SK-N-SH treated with all-trans-retinoic acid at 6 μM for 48 hours (cell line): ENCODE data around the gene YOD1.

ENCODE experiments used
- ATAC-seq: fragments of 200-7000 bp; cut with Tn5 transposase; 3 replicates; pipeline ENCODE4 v1.9.1; 2020; ENCODE audit warnings: mild to moderate bottlenecking, moderate library complexity
- ARNTL ChIP-seq: fragments of 450-650 bp; formaldehyde crosslinking; IDR thresholded peaks from 2 replicates; pipeline ENCODE4 v1.5.0; 2020; ENCODE audit warnings: low read depth, mild to moderate bottlenecking, moderate library complexity, borderline replicate concordance
- BACH2 ChIP-seq: fragments of 250-450 bp; sonication (Bioruptor Pico); IDR thresholded peaks from 2 replicates; pipeline ENCODE4 v1.9.0; 2021; ENCODE audit warnings: mild to moderate bottlenecking, borderline replicate concordance
- CSDC2 ChIP-seq: fragments of 250-450 bp; sonication (Bioruptor Pico); IDR thresholded peaks from 2 replicates; pipeline ENCODE4 v1.5.0; 2020; ENCODE audit warnings: mild to moderate bottlenecking, moderate library complexity
- ESRRG ChIP-seq: fragments of 250-450 bp; sonication (Bioruptor Pico); IDR thresholded peaks from 2 replicates; pipeline ENCODE4 v1.6.1; 2021; ENCODE audit warnings: mild to moderate bottlenecking
- GLIS3 ChIP-seq: fragments of 250-450 bp; sonication (Bioruptor Pico); IDR thresholded peaks from 2 replicates; pipeline ENCODE4 v1.5.0; 2020; ENCODE audit warnings: mild to moderate bottlenecking, moderate library complexity
- ISL1 ChIP-seq: fragments of 250-450 bp; sonication (Bioruptor Pico); IDR thresholded peaks from 2 replicates; pipeline ENCODE4 v2.1.2; 2022; ENCODE audit warnings: mild to moderate bottlenecking, moderate library complexity
- OSR1 ChIP-seq: fragments of 250-450 bp; sonication (Bioruptor Pico); IDR thresholded peaks from 2 replicates; pipeline ENCODE4 v1.8.0; 2022; ENCODE audit warnings: moderate library complexity, mild to moderate bottlenecking, inconsistent platforms
- PPARA ChIP-seq: fragments of 250-450 bp; sonication (Bioruptor Pico); IDR thresholded peaks from 2 replicates; pipeline ENCODE4 v1.5.0; 2020; ENCODE audit warnings: mild to moderate bottlenecking, borderline replicate concordance
- RARB ChIP-seq: fragments of 250-450 bp; sonication (Bioruptor Pico); IDR thresholded peaks from 2 replicates; pipeline ENCODE4 v1.8.0; 2021; ENCODE audit warnings: mild to moderate bottlenecking, moderate library complexity
- SNAI2 ChIP-seq: fragments of 250-450 bp; sonication (Bioruptor Pico); IDR thresholded peaks from 2 replicates; pipeline ENCODE4 v1.5.0; 2020; ENCODE audit warnings: mild to moderate bottlenecking, moderate library complexity
- TCF4 ChIP-seq: fragments of 250-450 bp; sonication (Bioruptor Pico); IDR thresholded peaks from 2 replicates; pipeline ENCODE4 v1.8.0; 2021; ENCODE audit warnings: mild to moderate bottlenecking, moderate library complexity, borderline replicate concordance
- TOX ChIP-seq: fragments of 250-450 bp; sonication (Bioruptor Pico); IDR thresholded peaks from 2 replicates; pipeline ENCODE4 v1.8.0; 2021; ENCODE audit warnings: mild to moderate bottlenecking, moderate library complexity, borderline replicate concordance
- ZC3H10 ChIP-seq: fragments of 250-450 bp; sonication (Bioruptor Pico); IDR thresholded peaks from 2 replicates; pipeline ENCODE4 v1.5.1; 2021; ENCODE audit warnings: mild to moderate bottlenecking, moderate library complexity
- ZFP3 ChIP-seq: fragments of 250-450 bp; sonication (Bioruptor Pico); IDR thresholded peaks from 2 replicates; pipeline ENCODE4 v1.5.0; 2020; ENCODE audit warnings: mild to moderate bottlenecking, moderate library complexity
- ZFP30 ChIP-seq: fragments of 450-650 bp; formaldehyde crosslinking; IDR thresholded peaks from 2 replicates; pipeline ENCODE4 v1.5.0; 2022; ENCODE audit warnings: mild to moderate bottlenecking, moderate library complexity
- ZNF565 ChIP-seq: fragments of 450-650 bp; formaldehyde crosslinking; conservative IDR thresholded peaks from 2 replicates; pipeline ENCODE4 v1.5.0; 2020; ENCODE audit warnings: low read depth, mild to moderate bottlenecking, moderate library complexity
- ZNF70 ChIP-seq: fragments of 450-650 bp; formaldehyde crosslinking; IDR thresholded peaks from 2 replicates; pipeline ENCODE4 v1.5.0; 2020; ENCODE audit warnings: mild to moderate bottlenecking, moderate library complexity
- ZNF8 ChIP-seq: fragments of 450-650 bp; formaldehyde crosslinking; IDR thresholded peaks from 2 replicates; pipeline ENCODE4 v1.5.0; 2020; ENCODE audit warnings: mild to moderate bottlenecking, moderate library complexity
- TF ChIP-seq, protein P1 (sequence below): fragments of 250-450 bp; sonication (Bioruptor Pico); IDR thresholded peaks from 2 replicates; pipeline ENCODE4 v1.5.1; 2020; ENCODE audit warnings: low read depth, mild to moderate bottlenecking, moderate library complexity
- TF ChIP-seq, protein P2 (sequence below): fragments of 250-450 bp; sonication (Bioruptor Pico); IDR thresholded peaks from 2 replicates; pipeline ENCODE4 v1.5.0; 2020; ENCODE audit warnings: mild to moderate bottlenecking, moderate library complexity
- TF ChIP-seq, protein P3 (sequence below): fragments of 250-450 bp; sonication (Bioruptor Pico); IDR thresholded peaks from 2 replicates; pipeline ENCODE4 v1.8.0; 2020; ENCODE audit warnings: mild to moderate bottlenecking, moderate library complexity, borderline replicate concordance
- TF ChIP-seq, protein P4 (sequence below): fragments of 250-450 bp; sonication (Bioruptor Pico); IDR thresholded peaks from 2 replicates; pipeline ENCODE4 v1.8.0; 2021; ENCODE audit warnings: low read depth, mild to moderate bottlenecking, moderate library complexity, borderline replicate concordance
- TF ChIP-seq, protein P5 (sequence below): fragments of 250-450 bp; sonication (Bioruptor Pico); IDR thresholded peaks from 2 replicates; pipeline ENCODE4 v1.5.1; 2021; ENCODE audit warnings: mild to moderate bottlenecking, moderate library complexity

Gene YOD1

DNA sequence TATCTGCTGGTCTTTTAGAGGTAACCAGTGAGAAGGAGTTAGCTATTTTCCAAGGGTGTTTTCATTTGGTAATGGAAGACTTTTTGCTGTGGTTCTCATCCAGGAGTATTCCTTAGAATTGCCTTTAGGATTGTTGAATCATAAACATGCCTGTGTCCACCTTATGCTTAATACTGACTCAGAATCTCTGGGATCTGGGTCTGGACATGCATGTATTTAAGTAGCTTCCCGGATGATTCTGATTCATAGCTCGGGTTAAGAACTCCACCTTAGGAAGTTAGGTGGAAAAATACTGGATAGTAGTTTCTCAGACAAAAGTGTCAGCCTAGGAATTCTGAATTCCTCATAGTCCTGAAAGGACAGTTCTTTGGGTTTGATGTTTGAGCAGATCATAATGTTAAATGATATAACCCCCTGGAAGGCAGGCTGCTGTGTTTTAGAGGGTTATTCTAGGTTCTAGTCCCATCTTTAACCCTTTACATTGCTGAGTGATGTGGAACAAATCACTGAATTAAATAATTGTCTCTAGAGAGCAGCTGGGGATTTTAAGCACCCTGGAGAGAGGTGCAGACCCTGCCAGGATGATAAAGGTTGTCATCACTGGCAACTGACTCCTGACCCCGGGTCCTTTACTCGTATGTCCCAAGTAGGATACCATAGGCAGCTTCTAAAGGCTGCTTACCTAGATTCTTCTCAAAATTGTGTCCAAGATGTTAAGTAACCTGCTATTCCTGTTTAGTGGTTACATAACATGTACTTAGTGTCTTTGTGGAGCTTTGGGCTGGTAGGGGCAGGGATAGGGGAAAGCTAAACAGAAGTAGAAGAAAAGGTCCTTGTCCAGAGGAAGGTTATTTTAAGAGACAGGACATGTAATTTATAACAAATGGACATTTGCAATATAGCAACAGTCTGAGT is 23.2 kb upstream of the YOD1 start:
- TF ChIP-seq, protein P1, sequence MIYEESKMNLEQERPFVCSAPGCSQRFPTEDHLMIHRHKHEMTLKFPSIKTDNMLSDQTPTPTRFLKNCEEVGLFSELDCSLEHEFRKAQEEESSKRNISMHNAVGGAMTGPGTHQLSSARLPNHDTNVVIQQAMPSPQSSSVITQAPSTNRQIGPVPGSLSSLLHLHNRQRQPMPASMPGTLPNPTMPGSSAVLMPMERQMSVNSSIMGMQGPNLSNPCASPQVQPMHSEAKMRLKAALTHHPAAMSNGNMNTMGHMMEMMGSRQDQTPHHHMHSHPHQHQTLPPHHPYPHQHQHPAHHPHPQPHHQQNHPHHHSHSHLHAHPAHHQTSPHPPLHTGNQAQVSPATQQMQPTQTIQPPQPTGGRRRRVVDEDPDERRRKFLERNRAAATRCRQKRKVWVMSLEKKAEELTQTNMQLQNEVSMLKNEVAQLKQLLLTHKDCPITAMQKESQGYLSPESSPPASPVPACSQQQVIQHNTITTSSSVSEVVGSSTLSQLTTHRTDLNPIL (CRISPR knock-in tag) = no peak
- TF ChIP-seq OSR1 (no peak), TOX (CRISPR knock-in tag) (no peak), ZFP30 (no peak), ZNF70 (CRISPR knock-in tag) (no peak), ZNF8 (CRISPR knock-in tag) (no peak), SNAI2 (CRISPR knock-in tag) (no peak), ZFP3 (CRISPR knock-in tag) (no peak), GLIS3 (no peak), ARNTL (CRISPR knock-in tag) (no peak), CSDC2 (no peak), BACH2 (CRISPR knock-in tag) (no peak), ESRRG (no peak), TCF4 (CRISPR knock-in tag) (no peak)
- TF ChIP-seq, protein P2, sequence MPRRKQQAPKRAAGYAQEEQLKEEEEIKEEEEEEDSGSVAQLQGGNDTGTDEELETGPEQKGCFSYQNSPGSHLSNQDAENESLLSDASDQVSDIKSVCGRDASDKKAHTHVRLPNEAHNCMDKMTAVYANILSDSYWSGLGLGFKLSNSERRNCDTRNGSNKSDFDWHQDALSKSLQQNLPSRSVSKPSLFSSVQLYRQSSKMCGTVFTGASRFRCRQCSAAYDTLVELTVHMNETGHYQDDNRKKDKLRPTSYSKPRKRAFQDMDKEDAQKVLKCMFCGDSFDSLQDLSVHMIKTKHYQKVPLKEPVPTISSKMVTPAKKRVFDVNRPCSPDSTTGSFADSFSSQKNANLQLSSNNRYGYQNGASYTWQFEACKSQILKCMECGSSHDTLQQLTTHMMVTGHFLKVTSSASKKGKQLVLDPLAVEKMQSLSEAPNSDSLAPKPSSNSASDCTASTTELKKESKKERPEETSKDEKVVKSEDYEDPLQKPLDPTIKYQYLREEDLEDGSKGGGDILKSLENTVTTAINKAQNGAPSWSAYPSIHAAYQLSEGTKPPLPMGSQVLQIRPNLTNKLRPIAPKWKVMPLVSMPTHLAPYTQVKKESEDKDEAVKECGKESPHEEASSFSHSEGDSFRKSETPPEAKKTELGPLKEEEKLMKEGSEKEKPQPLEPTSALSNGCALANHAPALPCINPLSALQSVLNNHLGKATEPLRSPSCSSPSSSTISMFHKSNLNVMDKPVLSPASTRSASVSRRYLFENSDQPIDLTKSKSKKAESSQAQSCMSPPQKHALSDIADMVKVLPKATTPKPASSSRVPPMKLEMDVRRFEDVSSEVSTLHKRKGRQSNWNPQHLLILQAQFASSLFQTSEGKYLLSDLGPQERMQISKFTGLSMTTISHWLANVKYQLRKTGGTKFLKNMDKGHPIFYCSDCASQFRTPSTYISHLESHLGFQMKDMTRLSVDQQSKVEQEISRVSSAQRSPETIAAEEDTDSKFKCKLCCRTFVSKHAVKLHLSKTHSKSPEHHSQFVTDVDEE (CRISPR knock-in tag) = no peak
- TF ChIP-seq, all 23 proteins: peak for 0

DNA sequence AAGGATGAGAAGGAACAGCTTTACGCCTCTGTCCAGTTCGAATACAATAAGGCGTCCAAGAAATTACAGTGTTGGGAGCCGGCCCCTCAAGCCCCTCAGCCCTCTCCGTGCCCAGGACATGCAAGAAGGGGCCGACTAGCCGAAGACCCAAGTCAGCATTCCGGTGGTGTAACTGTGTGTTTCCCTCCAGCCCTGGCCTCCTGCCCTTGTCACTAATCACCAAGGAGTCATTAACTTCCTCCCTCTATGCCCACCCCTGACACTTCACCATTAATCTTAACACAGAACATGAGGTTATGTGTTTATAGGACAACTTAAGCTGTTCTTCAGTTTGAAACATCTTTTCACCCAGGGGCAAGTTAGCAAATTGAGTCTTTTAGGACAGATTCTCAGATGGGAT is 21.2 kb upstream of the YOD1 start:
- ATAC-seq = no peak
- TF ChIP-seq TOX (CRISPR knock-in tag) (no peak), CSDC2 (no peak), ZNF8 (CRISPR knock-in tag) (no peak), TCF4 (CRISPR knock-in tag) (no peak), ISL1 (CRISPR knock-in tag) (no peak), ARNTL (CRISPR knock-in tag) (no peak), BACH2 (CRISPR knock-in tag) (no peak), ZNF565 (CRISPR knock-in tag) (no peak), ZC3H10 (CRISPR knock-in tag) (no peak), RARB (CRISPR knock-in tag) (no peak), ZFP3 (CRISPR knock-in tag) (no peak), PPARA (CRISPR knock-in tag) (no peak), ZNF70 (CRISPR knock-in tag) (no peak), SNAI2 (CRISPR knock-in tag) (no peak)
- TF ChIP-seq, protein P3, sequence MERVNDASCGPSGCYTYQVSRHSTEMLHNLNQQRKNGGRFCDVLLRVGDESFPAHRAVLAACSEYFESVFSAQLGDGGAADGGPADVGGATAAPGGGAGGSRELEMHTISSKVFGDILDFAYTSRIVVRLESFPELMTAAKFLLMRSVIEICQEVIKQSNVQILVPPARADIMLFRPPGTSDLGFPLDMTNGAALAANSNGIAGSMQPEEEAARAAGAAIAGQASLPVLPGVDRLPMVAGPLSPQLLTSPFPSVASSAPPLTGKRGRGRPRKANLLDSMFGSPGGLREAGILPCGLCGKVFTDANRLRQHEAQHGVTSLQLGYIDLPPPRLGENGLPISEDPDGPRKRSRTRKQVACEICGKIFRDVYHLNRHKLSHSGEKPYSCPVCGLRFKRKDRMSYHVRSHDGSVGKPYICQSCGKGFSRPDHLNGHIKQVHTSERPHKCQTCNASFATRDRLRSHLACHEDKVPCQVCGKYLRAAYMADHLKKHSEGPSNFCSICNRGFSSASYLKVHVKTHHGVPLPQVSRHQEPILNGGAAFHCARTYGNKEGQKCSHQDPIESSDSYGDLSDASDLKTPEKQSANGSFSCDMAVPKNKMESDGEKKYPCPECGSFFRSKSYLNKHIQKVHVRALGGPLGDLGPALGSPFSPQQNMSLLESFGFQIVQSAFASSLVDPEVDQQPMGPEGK (CRISPR knock-in tag) = no peak
- TF ChIP-seq, protein P4, sequence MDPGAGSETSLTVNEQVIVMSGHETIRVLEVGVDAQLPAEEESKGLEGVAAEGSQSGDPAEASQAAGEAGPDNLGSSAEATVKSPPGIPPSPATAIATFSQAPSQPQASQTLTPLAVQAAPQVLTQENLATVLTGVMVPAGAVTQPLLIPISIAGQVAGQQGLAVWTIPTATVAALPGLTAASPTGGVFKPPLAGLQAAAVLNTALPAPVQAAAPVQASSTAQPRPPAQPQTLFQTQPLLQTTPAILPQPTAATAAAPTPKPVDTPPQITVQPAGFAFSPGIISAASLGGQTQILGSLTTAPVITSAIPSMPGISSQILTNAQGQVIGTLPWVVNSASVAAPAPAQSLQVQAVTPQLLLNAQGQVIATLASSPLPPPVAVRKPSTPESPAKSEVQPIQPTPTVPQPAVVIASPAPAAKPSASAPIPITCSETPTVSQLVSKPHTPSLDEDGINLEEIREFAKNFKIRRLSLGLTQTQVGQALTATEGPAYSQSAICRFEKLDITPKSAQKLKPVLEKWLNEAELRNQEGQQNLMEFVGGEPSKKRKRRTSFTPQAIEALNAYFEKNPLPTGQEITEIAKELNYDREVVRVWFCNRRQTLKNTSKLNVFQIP = no peak
- TF ChIP-seq, protein P5, sequence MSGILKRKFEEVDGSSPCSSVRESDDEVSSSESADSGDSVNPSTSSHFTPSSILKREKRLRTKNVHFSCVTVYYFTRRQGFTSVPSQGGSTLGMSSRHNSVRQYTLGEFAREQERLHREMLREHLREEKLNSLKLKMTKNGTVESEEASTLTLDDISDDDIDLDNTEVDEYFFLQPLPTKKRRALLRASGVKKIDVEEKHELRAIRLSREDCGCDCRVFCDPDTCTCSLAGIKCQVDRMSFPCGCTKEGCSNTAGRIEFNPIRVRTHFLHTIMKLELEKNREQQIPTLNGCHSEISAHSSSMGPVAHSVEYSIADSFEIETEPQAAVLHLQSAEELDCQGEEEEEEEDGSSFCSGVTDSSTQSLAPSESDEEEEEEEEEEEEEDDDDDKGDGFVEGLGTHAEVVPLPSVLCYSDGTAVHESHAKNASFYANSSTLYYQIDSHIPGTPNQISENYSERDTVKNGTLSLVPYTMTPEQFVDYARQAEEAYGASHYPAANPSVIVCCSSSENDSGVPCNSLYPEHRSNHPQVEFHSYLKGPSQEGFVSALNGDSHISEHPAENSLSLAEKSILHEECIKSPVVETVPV (CRISPR knock-in tag) = no peak

More for the DNA sequence above, 23.2 kb upstream of the YOD1 start:
- ATAC-seq = no peak
